Activated effector memory CD4-positive, alpha-beta T cell treated with anti-CD3 and anti-CD28 coated beads, Interleukin-2, amount 50 U/mL, for 16 hours (primary cell): Measurements from ENCODE around the gene STARD3NL.
"Not testable (repeated sequence)": the region's sequence is repeated elsewhere in the genome, so short reads cannot be mapped to it uniquely, and the experiment has no call there.

ENCODE experiments used
- DNase-seq: peaks from one replicate; pipeline ENCODE4 v3.0.0-alpha.2; 2020

Gene STARD3NL

GRCh38 chr7:38270405-38270804 is 92.4 kb downstream of the STARD3NL start:
- not testable (repeated sequence) for DNase-seq

- no peak for DNase-seq
Observed at GRCh38 chr7:38273286-38273995, 95.4 kb downstream of the STARD3NL start, which contains the start of gene TARP. TARP (minus strand) TSS chr7:38273636.

DNA sequence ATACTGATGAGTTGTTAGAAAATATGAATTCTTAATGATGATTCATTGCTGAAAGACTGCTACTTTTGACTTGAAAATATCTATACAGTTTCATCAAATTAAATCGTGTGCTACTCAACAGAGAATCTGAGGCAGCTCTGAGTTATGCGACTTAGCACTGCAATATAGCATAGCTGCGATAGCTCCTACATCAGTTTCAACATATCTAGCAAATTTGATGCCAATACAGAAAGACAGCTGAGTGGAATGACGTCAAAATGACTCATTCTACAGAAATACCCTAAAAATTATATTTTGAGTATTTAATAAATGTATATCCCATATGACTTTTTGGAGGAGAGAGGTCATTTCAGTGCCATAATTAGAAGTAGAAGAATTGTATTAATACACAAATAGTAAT is 96.4 kb downstream of the STARD3NL start:
- DNase-seq = no peak

- no peak for DNase-seq
Observed at GRCh38 chr7:38274927-38275620, 97.0 kb downstream of the STARD3NL start.

DNA sequence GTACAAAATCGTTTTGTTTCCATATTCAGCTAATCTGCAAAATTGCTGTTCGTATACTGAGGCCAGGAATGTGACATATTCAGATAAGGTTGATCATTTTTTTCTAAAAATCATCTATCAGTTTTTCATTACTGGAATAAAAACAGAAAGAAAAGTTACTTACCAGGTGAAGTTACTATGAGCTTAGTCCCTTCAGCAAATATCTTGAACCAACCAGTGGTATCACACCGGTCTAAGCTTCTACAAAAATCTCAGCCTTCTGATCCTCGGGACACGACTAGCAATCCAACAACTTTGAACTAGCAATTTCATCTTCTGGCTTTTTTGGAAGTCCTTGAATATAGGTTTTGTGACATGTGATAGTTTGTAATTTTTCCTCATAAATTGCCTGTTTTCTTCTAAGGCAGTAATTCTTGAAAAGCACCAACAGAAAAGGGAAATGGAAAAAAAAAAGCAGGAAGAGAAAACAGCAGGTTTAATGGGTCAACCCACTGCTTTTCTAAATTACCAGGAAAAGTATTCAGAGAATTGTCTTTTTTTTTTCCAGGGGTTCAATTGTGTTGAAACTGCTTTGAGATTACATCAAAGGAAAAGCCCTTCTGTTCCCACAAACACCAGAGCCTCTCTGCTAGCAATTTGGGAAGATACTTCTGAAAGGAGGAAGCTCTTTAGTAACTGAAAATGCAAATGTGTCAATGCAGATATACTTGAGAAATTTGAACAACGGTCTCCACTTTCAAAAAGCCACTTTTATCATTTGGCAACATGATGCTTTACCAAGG is 98.2 kb downstream of the STARD3NL start:
- no peak for DNase-seq

- DNase-seq = no peak
Observed at GRCh38 chr7:38280000-38280399, 102.0 kb downstream of the STARD3NL start.
